Suprapubic skin (tissue), 4 donors: ENCODE measurements around the gene DCN. TPM values are rescaled to one million over a fixed set of nuclear protein-coding genes. Genes with fewer than 3 reads are reported as not detected.
"Not testable (repeated sequence)": the region's sequence is repeated elsewhere in the genome, so short reads cannot be mapped to it uniquely, and the experiment has no call there.

Source experiments
- DNase-seq, 2 donors: peaks; one replicate each; pipeline ENCODE4 v3.0.0-alpha.2; 2019; ENCODE audit warnings: low spot score in 2 of 2
- H3K27ac ChIP-seq: fragments of 200-600 bp; sonication (generic); one replicate; pipeline ENCODE4 v1.5.1; 2019
- H3K27me3 ChIP-seq: fragments of 200-600 bp; sonication (generic); one replicate; pipeline ENCODE4 v1.5.1; 2019
- H3K36me3 ChIP-seq: fragments of 200-600 bp; sonication (generic); one replicate; pipeline ENCODE4 v1.5.1; 2019
- H3K4me1 ChIP-seq: fragments of 200-600 bp; sonication (generic); one replicate; pipeline ENCODE4 v1.5.1; 2019
- H3K4me3 ChIP-seq: fragments of 200-600 bp; sonication (generic); one replicate; pipeline ENCODE4 v1.5.1; 2019; ENCODE audit warnings: mild to moderate bottlenecking
- H3K9me3 ChIP-seq: fragments of 200-600 bp; sonication (generic); one replicate; pipeline ENCODE4 v1.5.1; 2019
- EP300 ChIP-seq: sonication (generic); formaldehyde crosslinking; IDR thresholded peaks from one replicate; pipeline ENCODE4 v1.6.1; 2017; ENCODE audit warnings: antibody characterized with exemption
- POLR2A ChIP-seq, 2 donors: fragments of 450-650 bp; IDR thresholded peaks; one replicate each; pipeline ENCODE4 v1.6.1; 2017; ENCODE audit warnings: antibody characterized with exemption in 2 of 2, mild to moderate bottlenecking in 2 of 2, moderate library complexity in 2 of 2
- POLR2AphosphoS5 ChIP-seq, 3 donors: sonication (generic); formaldehyde crosslinking; IDR thresholded peaks; one replicate each; pipeline ENCODE4 v1.6.1; 2017; ENCODE audit warnings: antibody characterized with exemption in 3 of 3
- WGBS: methylation state at CpG from one replicate; pipeline ENCODE4 v1.1.5; 2018; 5-methylcytosine and 5-hydroxymethylcytosine counted together
- total RNA-seq, 4 donors: library from RNA; depleted of rRNA; stranded (reverse); fragments of >200 nt; gene quantifications; one replicate each; pipeline ENCODE4 v1.1.0, GENCODE V29; 2016
- TF ChIP-seq, protein P1 (sequence below), 2 donors: fragments of 200-600 bp in 1 of 2; fragments of 450-650 bp in 1 of 2; sonication (generic) in 1 of 2; IDR thresholded peaks; one replicate each; pipeline ENCODE4 v1.5.1; 2016 to 2019; ENCODE audit warnings: antibody characterized with exemption in 2 of 2, mild to moderate bottlenecking in 1 of 2, moderate library complexity in 1 of 2

DCN gene
- total RNA-seq, 4 donors from 2014 or later = 549 to 589 (median 569) TPM

DNA sequence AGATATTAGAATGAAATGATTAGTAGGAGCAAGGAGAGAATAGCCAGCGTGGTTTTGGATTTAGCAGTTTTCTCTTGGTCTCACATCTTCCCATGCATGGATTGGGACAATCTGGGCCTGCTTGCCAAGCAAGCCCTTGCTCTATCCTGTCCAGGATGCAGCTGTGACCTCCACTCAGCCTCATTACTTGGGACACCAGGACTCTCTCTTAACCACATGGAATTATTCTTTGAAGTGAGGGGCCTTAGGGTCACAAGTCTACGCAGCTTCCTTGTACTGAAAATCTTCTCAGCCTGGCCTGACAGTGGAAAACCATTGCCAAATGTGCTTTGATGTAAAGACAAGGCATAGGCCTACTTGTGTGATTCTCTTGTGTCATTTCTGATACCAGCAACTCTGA is 28.0 kb upstream of the DCN start:
- DNase-seq = no peak
- Histone ChIP-seq H3K27ac (no peak overlapping the region), H3K27me3 (no peaks in the 10 kb centered on the region), H3K36me3 (no peaks in the 10 kb centered on the region), H3K4me1 (no peaks in the 10 kb centered on the region), H3K9me3 (no peaks in the 10 kb centered on the region), H3K4me3 (no peak overlapping the region)
- 73% methylated on average over 2 of the region's 2 CpGs for WGBS
- TF ChIP-seq POLR2AphosphoS5 (IDR thresholded peaks at IDR 0.05) = no peak
- TF ChIP-seq EP300 = no peak
- TF ChIP-seq POLR2A (IDR thresholded peaks at IDR 0.05) = no peak
- TF ChIP-seq, protein P1, sequence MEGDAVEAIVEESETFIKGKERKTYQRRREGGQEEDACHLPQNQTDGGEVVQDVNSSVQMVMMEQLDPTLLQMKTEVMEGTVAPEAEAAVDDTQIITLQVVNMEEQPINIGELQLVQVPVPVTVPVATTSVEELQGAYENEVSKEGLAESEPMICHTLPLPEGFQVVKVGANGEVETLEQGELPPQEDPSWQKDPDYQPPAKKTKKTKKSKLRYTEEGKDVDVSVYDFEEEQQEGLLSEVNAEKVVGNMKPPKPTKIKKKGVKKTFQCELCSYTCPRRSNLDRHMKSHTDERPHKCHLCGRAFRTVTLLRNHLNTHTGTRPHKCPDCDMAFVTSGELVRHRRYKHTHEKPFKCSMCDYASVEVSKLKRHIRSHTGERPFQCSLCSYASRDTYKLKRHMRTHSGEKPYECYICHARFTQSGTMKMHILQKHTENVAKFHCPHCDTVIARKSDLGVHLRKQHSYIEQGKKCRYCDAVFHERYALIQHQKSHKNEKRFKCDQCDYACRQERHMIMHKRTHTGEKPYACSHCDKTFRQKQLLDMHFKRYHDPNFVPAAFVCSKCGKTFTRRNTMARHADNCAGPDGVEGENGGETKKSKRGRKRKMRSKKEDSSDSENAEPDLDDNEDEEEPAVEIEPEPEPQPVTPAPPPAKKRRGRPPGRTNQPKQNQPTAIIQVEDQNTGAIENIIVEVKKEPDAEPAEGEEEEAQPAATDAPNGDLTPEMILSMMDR (IDR thresholded peaks at IDR 0.05) = no peak

DNA sequence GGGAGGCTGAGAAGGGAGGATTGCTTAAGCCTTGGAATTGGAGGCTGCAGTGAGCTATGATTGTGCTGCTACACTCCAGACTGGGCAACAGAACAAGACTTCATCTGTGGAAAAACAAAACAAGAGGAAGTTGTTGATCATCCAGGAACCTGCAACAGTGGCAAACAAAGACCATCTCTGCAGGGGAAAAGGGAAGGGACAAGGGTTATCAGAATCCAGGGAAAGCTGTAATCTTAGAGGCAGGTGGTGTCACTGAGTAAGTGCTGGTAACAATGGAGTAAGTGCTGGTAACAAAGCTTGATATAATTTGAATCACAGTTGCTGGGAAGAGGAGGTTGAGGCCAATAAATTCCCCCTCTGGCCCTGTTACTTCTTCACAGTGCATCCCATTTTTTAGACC is 27.5 kb upstream of the DCN start:
- no peak overlapping the region for H3K27ac ChIP-seq
- TF ChIP-seq POLR2A (IDR thresholded peaks at IDR 0.05) (no peak), POLR2AphosphoS5 (IDR thresholded peaks at IDR 0.05) (no peak), EP300 (no peak)
- TF ChIP-seq, protein P1 (IDR thresholded peaks at IDR 0.05) = no peak

DNA sequence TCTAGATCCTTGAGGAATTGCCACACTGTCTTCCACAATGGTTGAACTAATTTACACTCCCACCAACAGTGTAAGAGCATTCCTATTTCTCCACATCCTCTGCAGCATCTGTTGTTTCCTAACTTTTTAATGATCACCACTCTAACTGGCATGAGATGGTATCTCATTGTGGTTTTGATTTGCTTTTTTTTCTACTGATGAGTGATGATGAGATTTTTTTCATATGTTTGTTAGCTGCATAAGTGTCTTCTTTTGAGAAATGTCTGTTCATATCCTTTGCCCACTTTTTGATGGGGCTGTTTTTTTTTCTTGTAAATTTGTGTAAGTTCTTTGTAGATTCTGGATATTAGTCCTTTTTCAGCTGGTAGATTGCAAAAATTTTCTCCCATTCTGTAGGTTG is 24.7 kb upstream of the DCN start:
- not testable (repeated sequence) for H3K4me3 ChIP-seq, H3K4me1 ChIP-seq, H3K27ac ChIP-seq, DNase-seq, H3K27me3 ChIP-seq, H3K36me3 ChIP-seq, H3K9me3 ChIP-seq

More for the DNA sequence above, 27.5 kb upstream of the DCN start:
- Histone ChIP-seq H3K4me3 (no peak overlapping the region), H3K4me1 (no peaks in the 10 kb centered on the region), H3K27me3 (no peaks in the 10 kb centered on the region), H3K36me3 (no peaks in the 10 kb centered on the region), H3K9me3 (no peaks in the 10 kb centered on the region)
- no peak for DNase-seq

DNA sequence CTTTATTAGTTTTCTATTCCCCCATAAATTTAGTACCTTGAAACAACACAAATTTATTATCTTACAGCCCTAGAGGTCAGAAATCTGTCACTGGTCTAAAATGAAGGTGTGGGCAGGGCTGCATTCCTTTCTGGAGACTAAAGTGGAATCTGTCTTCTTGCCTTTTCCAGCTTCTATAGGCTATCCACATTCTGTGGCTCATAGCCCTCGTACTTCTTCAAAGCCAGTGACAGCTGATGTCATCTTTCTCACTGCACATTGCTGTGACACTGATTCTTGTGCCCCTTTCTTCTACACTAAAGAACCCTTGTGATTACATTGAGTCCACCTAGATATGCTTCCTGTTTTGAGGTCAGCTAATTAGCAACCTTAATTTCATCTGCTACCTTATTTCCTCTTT is 23.2 kb upstream of the DCN start:
- H3K4me3 ChIP-seq = no peak overlapping the region
- H3K27me3 ChIP-seq = no peaks in the 10 kb centered on the region
- DNase-seq = no peak
- no peaks in the 10 kb centered on the region for H3K4me1 ChIP-seq
- no peaks in the 10 kb centered on the region for H3K9me3 ChIP-seq
- no peaks in the 10 kb centered on the region for H3K36me3 ChIP-seq
- no peak for TF ChIP-seq EP300
- no peak for TF ChIP-seq POLR2A (IDR thresholded peaks at IDR 0.05)
- TF ChIP-seq, protein P1 (IDR thresholded peaks at IDR 0.05) = no peak
- no peak for TF ChIP-seq POLR2AphosphoS5 (IDR thresholded peaks at IDR 0.05)
- H3K27ac ChIP-seq = no peak overlapping the region
- WGBS = 63% methylated on average over 1 of the region's 1 CpG

DNA sequence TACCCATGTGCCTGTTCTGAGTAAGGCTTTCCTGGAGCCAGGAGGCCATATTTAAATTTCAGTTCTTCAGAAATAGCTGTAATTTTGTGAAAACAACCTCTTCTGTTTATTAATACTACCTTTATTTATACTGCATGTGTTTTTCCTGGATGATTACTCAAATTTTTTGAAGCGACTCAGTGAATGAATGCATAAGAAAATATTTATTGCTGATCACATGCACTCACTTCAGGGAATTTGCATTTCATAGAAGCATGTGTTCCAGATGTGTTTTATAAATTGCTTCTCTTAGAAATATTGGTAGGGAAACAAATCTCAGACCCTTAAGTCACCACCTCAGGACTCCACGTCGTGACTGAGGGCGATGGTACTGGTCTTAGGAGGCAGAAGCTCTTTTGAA is 21.8 kb upstream of the DCN start:
- WGBS = 91% methylated on average over 4 of the region's 4 CpGs
- DNase-seq = no peak
- no peaks in the 10 kb centered on the region for H3K36me3 ChIP-seq
- no peaks in the 10 kb centered on the region for H3K4me1 ChIP-seq
- no peaks in the 10 kb centered on the region for H3K27me3 ChIP-seq
- no peak for TF ChIP-seq POLR2A (IDR thresholded peaks at IDR 0.05)
- TF ChIP-seq POLR2AphosphoS5 (IDR thresholded peaks at IDR 0.05) = no peak
- TF ChIP-seq, protein P1 (IDR thresholded peaks at IDR 0.05) = no peak
- no peak for TF ChIP-seq EP300
- H3K27ac ChIP-seq = no peak overlapping the region
- no peaks in the 10 kb centered on the region for H3K9me3 ChIP-seq
- no peak overlapping the region for H3K4me3 ChIP-seq

DNA sequence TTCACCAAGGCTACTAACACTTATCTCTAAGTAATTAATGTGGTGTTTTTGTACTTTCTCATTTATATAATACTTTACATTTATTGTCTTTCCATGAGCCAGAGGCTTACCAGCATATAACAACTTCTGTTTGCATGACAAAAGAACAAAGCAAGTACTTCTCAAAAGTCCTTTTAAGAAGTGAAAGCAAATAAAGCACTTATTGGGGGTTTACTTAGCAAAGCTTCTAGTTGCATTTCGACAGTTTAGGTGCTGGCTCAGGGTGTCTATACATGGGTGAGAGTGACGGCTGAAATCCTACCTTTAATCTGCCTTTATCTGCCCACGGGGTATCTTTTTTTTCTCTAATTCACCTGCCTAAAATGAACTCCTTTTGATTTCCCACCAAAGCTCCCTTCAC is 21.0 kb upstream of the DCN start:
- H3K36me3 ChIP-seq = no peaks in the 10 kb centered on the region
- no peaks in the 10 kb centered on the region for H3K4me1 ChIP-seq
- DNase-seq = no peak
- no peak for TF ChIP-seq POLR2AphosphoS5 (IDR thresholded peaks at IDR 0.05)
- no peak for TF ChIP-seq EP300
- no peak for TF ChIP-seq POLR2A (IDR thresholded peaks at IDR 0.05)
- TF ChIP-seq, protein P1 (IDR thresholded peaks at IDR 0.05) = no peak
- H3K27ac ChIP-seq = no peak overlapping the region
- WGBS = 56% methylated on average over 3 of the region's 3 CpGs
- no peak overlapping the region for H3K4me3 ChIP-seq
- peaks cover 3% of the 10 kb centered on the region for H3K9me3 ChIP-seq
- no peaks in the 10 kb centered on the region for H3K27me3 ChIP-seq
